GM12878 (cell line): ENCODE results near the gene PPP2R5D. TPM values are rescaled to one million over a fixed set of nuclear protein-coding genes. Genes with fewer than 3 reads are reported as not detected.

Experiments used
- ATAC-seq: fragments of 200-7000 bp; cut with Tn5 transposase; 3 replicates; pipeline ENCODE4 v1.9.1; 2020; ENCODE audit warnings: mild to moderate bottlenecking, moderate library complexity
- BruUV-seq: library from RNA; stranded (reverse); fragments of 400-500 nt; replicated peaks from 2 replicates; lab custom pipeline; 2021; lab: Mats Ljungman, UMichigan
- CTCF ChIA-PET: fragments of 300-600 bp; sonication (Branson Sonifier 250); formaldehyde crosslinking; extraction: SDS; loops from one replicate; lab custom pipeline; 2021; ENCODE audit warnings: inconsistent platforms; lab: Yijun Ruan, JAX
- POLR2A ChIA-PET: fragments of 350-600 bp; formaldehyde crosslinking; extraction: SDS; loops from one replicate; lab custom pipeline; 2021; ENCODE audit warnings: inconsistent platforms; lab: Charles Lee
- RAD21 ChIA-PET: fragments of 300-600 bp; sonication (Branson Sonifier 250); formaldehyde crosslinking; loops from one replicate; lab custom pipeline; 2023; ENCODE audit warnings: antibody characterized with exemption; ENCODE audit not compliant: unreplicated experiment; lab: Charles Lee
- SMC1A ChIA-PET: fragments of 300-600 bp; sonication (Branson Sonifier 250); formaldehyde crosslinking; loops from one replicate; lab custom pipeline; 2023; ENCODE audit not compliant: unreplicated experiment, uncharacterized antibody; lab: Charles Lee
- DNase-seq: peaks from one replicate; pipeline ENCODE4 v3.0.0-alpha.2; 2011; ENCODE audit warnings: low read depth, low spot score
- FAIRE-seq: peaks from 3 replicates; lab custom pipeline; 2011; peaks lifted over from hg19 to GRCh38; lab: Jason Lieb, UNC
- H2AFZ ChIP-seq: 2 replicates; pipeline ENCODE4 v1.6.0; 2011; ENCODE audit warnings: low read depth, low read length, control low read depth; ENCODE audit not compliant: control insufficient read depth
- H3K27ac ChIP-seq: 2 replicates; pipeline ENCODE4 v1.5.1; 2011; ENCODE audit warnings: control low read depth; ENCODE audit not compliant: control insufficient read depth, insufficient read depth
- H3K27me3 ChIP-seq, 2 experiments: replicated peaks in 1 of 2; 2 replicates each; pipeline versions ENCODE4 v1.6.0 to v1.6.1; 2011; ENCODE audit warnings: low read length in 1 of 2; ENCODE audit not compliant: control insufficient read depth in 2 of 2, insufficient read depth in 2 of 2
- H3K36me3 ChIP-seq, 2 experiments: 2 replicates each; pipeline ENCODE4 v1.5.1; 2011; ENCODE audit warnings: low read length in 1 of 2; ENCODE audit not compliant: control insufficient read depth in 2 of 2, insufficient read depth in 2 of 2
- H3K4me1 ChIP-seq: 2 replicates; pipeline ENCODE4 v1.6.1; 2011; ENCODE audit warnings: mild to moderate bottlenecking, low read length, moderate library complexity, mixed read lengths; ENCODE audit not compliant: control insufficient read depth, insufficient read depth
- H3K4me2 ChIP-seq: 2 replicates; pipeline ENCODE4 v1.6.0; 2011; ENCODE audit warnings: control low read depth; ENCODE audit not compliant: control insufficient read depth, insufficient read depth
- H3K4me3 ChIP-seq: fragments of 200-600 bp; sonication (generic); 2 replicates; pipeline ENCODE4 v1.5.1; 2016
- H3K79me2 ChIP-seq: 2 replicates; pipeline ENCODE4 v1.6.0; 2011; ENCODE audit warnings: low read length; ENCODE audit not compliant: control insufficient read depth, insufficient read depth
- H3K9ac ChIP-seq: 2 replicates; pipeline ENCODE4 v1.8.0; 2011; ENCODE audit warnings: low read length, control low read depth, mixed read lengths; ENCODE audit not compliant: control insufficient read depth, insufficient read depth
- H3K9me3 ChIP-seq: replicated peaks from 3 replicates; pipeline ENCODE4 v1.5.1; 2011; ENCODE audit warnings: mild to moderate bottlenecking, low read length; ENCODE audit not compliant: control insufficient read depth, insufficient read depth
- H4K20me1 ChIP-seq: 2 replicates; pipeline ENCODE4 v1.6.0; 2011; ENCODE audit not compliant: control insufficient read depth, insufficient read depth
- MLLT1 ChIP-seq: fragments of 450-650 bp; IDR thresholded peaks from 2 replicates; pipeline ENCODE4 v1.6.1; 2016; ENCODE audit warnings: mild to moderate bottlenecking
- ZBED1 ChIP-seq: IDR thresholded peaks from 2 replicates; pipeline ENCODE4 v1.6.1; 2016; ENCODE audit warnings: borderline replicate concordance
- WGBS: methylation state at CpG from one replicate; pipeline ENCODE4 v1.1.6; 2016; ENCODE audit warnings: low lambda C conversion rate; ENCODE audit not compliant: insufficient replicate concordance, insufficient coverage; ENCODE audit errors: missing lambda C conversion rate; 5-methylcytosine and 5-hydroxymethylcytosine counted together
- in situ Hi-C: fragments of 300-500 bp; cut with MboI; formaldehyde crosslinking; loops from 9 replicates; pipeline ENCODE4 v1.14.3; 2018; ENCODE audit warnings: mixed read lengths
- intact Hi-C: fragments of 100-400 bp; cut with micrococcal nuclease; formaldehyde crosslinking; loops from one replicate; pipeline ENCODE4 v1.14.2; 2022; ENCODE audit not compliant: unreplicated experiment
- polyA plus RNA-seq, 11 experiments: library from polyadenylated mRNA; depleted of rRNA in 4 of 11; unstranded in 6 of 11; stranded (reverse) in 5 of 11; fragments of >200 nt; fragmentation: Nextera tagmentation in 4 of 11; fragmentation: Illumina TruSeq in 1 of 11; extraction: Ambion mirVana in 4 of 11; extraction: Trizol in 1 of 11; gene quantifications; 1 replicate in 1 of 11; 2 replicates in 10 of 11; pipeline versions ENCODE4 v1.2.1 to v1.2.3, GENCODE V29; 2011 to 2016; ENCODE audit warnings: inconsistent platforms in 2 of 11, missing spikeins in 2 of 11, low read depth in 1 of 11
- total RNA-seq, 4 experiments: library from RNA; depleted of rRNA in 3 of 4; stranded (reverse); fragments of >200 nt in 3 of 4; fragmentation: Illumina TruSeq in 1 of 4; extraction: Trizol in 1 of 4; gene quantifications; 2 replicates each; pipeline versions ENCODE4 v1.2.1 to v1.2.3, GENCODE V29; 2013 to 2021

The PPP2R5D gene
- total and polyA plus RNA-seq, 10 of the 15 experiments (the other 5 are each of a cell fraction or from before 2014, with no cell fraction given) = 1.5 to 59.0 (median 32.0) TPM

- TF ChIP-seq MLLT1 = peak; percentile 75
Observed at GRCh38 chr6:43054206-43054943, 70.0 kb downstream of the PPP2R5D start (continued).

- FAIRE-seq = no peak
- no peak overlapping the region for H3K9ac ChIP-seq
Observed at GRCh38 chr6:43055966-43056365, 71.6 kb downstream of the PPP2R5D start.

More at GRCh38 chr6:43055966-43056365, 71.6 kb downstream of the PPP2R5D start:
- 82% methylated on average over 8 of the region's 8 CpGs for WGBS
- POLR2A ChIA-PET = interaction anchor here (0.7 to 2.8 kb wide), 2 partner anchors 25 to 127 kb away, joined by 3 to 9 read pairs; partner anchors contain the start of gene CNPY3
- H3K9me3 ChIP-seq = no peaks in the 10 kb centered on the region
- no peaks in the 10 kb centered on the region for H3K27me3 ChIP-seq
- no TSS peak for BruUV-seq
- ATAC-seq = no peak
- DNase-seq = no peak
- intact Hi-C loops (loop anchor here (5.0 kb wide), 1 partner anchor 154 kb away; no protein-coding TSS in a partner anchor), in situ Hi-C loops (no loop called here)
- peaks cover 1 to 5% of the 10 kb centered on the region in 2 experiments; a peak in 3 of 4 replicates for H3K36me3 ChIP-seq
- H3K4me1 ChIP-seq = peaks cover 17% of the 10 kb centered on the region
- H3K79me2 ChIP-seq = peaks cover 36% of the 10 kb centered on the region
- H3K4me3 ChIP-seq = no peak overlapping the region
- no peak overlapping the region for H3K27ac ChIP-seq
- H4K20me1 ChIP-seq = no peaks in the 10 kb centered on the region
- H3K4me2 ChIP-seq = no peak overlapping the region
- no peak for TF ChIP-seq ZBED1
- SMC1A ChIA-PET = interaction anchor here (0.6 kb wide), 1 partner anchor 42 kb away, joined by 3 read pairs; the partner anchor contains the start of gene KLHDC3
- CTCF ChIA-PET = no interaction called here
- RAD21 ChIA-PET = no interaction called here
- H2AFZ ChIP-seq = no peak overlapping the region
